ENCODE measurements around the gene CMTM7.

CMTM7 gene, protein sequence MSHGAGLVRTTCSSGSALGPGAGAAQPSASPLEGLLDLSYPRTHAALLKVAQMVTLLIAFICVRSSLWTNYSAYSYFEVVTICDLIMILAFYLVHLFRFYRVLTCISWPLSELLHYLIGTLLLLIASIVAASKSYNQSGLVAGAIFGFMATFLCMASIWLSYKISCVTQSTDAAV

DNA sequence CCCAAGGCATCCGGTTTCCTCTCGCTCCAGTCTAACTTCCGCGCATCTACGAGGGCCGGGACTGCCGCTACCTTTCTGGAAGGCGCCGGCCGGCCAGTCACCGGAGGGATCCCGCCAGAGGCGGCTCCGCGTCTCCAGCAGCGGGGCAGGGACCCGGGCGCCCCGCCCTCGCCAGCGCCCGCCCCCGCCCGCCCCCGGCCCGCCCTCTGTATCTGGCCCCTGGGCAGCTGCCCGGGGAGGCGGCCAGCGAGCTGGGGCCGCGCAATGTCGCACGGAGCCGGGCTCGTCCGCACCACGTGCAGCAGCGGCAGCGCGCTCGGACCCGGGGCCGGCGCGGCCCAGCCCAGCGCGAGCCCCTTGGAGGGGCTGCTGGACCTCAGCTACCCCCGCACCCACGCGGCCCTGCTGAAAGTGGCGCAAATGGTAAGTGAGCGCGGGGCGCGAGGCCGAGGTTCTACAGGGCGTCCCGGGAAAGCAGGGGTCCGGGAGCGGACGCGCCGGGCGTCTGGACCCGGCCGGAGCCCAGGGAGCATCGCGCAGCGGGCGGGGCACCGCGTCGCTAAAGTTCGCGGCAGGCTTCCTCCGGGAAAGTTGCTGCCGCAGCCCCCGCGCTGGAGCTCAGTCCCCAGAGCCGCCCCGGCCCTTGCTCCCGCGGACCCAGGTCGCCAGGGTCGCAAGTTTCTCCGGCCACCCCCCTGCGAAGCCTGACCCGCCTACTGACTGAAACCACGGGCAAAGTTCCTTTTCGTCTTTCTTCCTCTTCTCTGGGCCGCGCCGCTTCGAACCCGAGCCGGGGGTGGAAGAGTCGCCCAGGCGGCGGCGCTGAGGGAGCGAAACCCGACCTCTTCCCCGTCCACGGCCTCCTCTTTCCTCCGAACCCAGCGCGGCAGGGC is at the start of gene CMTM7:
CMTM7 (plus strand) TSS at position 211 of the 893 bp plus-strand sequence; CDS start at position 265, 54 bp downstream.
- Histone ChIP-seq H3K36me3 (ENCODE audit: control insufficient read depth, insufficient read depth, low read length) (no peaks in the 10 kb centered on the region), H2AFZ (peak within 1 kb of the TSS; percentile 97), H3K27me3 (ENCODE audit: control insufficient read depth, insufficient read depth, low read length) (no peaks in the 10 kb centered on the region), H3K4me3 (ENCODE audit: low read depth, low read length) (peak within 1 kb of the TSS; percentile 72), H3K4me2 (ENCODE audit: low read length) (peak within 1 kb of the TSS; percentile 81), H3K4me1 (peaks cover 5% of the 10 kb centered on the region), H3K9me3 (ENCODE audit: control insufficient read depth, low read length) (no peaks in the 10 kb centered on the region), H3K9ac (peak within 1 kb of the TSS; percentile 46), H3K27ac (peak within 1 kb of the TSS; percentile 27), H3K79me2 (no peaks in the 10 kb centered on the region)
- TF ChIP-seq, protein P1, sequence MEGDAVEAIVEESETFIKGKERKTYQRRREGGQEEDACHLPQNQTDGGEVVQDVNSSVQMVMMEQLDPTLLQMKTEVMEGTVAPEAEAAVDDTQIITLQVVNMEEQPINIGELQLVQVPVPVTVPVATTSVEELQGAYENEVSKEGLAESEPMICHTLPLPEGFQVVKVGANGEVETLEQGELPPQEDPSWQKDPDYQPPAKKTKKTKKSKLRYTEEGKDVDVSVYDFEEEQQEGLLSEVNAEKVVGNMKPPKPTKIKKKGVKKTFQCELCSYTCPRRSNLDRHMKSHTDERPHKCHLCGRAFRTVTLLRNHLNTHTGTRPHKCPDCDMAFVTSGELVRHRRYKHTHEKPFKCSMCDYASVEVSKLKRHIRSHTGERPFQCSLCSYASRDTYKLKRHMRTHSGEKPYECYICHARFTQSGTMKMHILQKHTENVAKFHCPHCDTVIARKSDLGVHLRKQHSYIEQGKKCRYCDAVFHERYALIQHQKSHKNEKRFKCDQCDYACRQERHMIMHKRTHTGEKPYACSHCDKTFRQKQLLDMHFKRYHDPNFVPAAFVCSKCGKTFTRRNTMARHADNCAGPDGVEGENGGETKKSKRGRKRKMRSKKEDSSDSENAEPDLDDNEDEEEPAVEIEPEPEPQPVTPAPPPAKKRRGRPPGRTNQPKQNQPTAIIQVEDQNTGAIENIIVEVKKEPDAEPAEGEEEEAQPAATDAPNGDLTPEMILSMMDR (IDR thresholded peaks at IDR 0.05): no peak

DNA sequence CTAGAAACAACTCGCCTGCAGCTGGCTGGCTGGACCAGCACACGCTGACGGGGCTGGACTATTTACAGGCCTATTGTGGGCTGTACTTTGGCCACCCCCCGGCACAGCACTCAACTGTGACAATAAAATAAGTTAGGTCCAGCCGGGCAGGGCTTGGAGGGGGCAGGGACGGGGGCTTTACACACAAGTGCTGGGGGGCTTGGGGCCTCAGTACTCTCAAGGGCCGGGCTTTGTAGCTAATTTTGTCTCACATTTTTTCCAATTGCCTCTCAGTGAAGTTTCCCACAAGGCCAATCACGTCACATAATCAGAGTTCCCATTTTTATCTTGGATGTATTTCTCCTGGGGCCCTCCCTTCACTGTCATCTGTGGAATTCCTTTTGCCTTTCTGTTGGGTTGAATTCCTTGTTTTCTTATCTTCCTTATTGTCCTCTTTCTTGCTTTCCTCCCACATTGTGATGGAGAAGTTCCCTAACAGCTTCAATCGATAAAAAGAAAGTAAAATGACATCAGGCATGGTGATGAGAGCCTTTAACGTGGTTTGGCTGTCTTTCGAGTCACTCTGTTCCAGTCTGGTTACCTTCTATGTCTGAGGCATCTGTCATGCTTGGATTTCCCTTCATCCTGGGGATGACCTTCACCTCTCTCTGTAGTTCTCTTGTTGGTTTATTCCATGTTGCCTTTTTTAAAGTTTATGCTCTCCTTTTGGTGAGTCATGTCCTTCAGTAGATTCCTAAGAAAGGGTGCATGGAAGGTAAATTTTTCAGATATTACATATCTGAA is 44.1 kb upstream of the CMTM7 start:
- Histone ChIP-seq H3K79me2 (peaks cover 18% of the 10 kb centered on the region), H3K9me3 (ENCODE audit: control insufficient read depth, low read length) (no peaks in the 10 kb centered on the region), H3K9ac (no peak overlapping the region), H3K36me3 (ENCODE audit: control insufficient read depth, insufficient read depth, low read length) (no peaks in the 10 kb centered on the region), H3K27me3 (ENCODE audit: control insufficient read depth, insufficient read depth, low read length) (no peaks in the 10 kb centered on the region), H3K4me1 (peaks cover 5% of the 10 kb centered on the region), H3K4me2 (ENCODE audit: low read length) (no peak overlapping the region), H2AFZ (no peak overlapping the region), H3K27ac (no peak overlapping the region), H3K4me3 (ENCODE audit: low read depth, low read length) (no peak overlapping the region)
- TF ChIP-seq, protein P1 (IDR thresholded peaks at IDR 0.05): no peak

DNA sequence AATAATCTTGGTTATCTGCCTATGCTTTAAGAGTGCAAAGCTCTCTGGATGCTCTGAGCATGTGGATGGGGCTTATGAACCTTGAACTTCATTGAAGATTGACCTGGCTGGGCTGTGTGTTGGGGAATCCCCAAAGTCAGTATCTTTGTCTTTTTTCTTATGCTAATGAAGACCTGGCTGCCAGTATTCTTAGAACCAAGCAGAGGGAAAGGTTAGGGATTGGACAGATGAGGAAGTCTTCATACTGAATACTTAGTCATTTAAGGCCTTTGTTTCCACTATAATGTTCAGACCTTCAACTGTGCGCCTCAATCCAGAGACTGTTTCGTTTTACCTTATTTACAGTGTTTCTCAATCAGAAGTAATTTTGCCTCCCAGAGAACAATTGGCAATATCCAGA is 42.5 kb upstream of the CMTM7 start:
- H3K4me1 ChIP-seq: peaks cover 7% of the 10 kb centered on the region
- no peak overlapping the region for H3K27ac ChIP-seq
- H3K36me3 ChIP-seq (ENCODE audit: control insufficient read depth, insufficient read depth, low read length): no peaks in the 10 kb centered on the region
- TF ChIP-seq, protein P1 (IDR thresholded peaks at IDR 0.05): no peak
- no peaks in the 10 kb centered on the region for H3K27me3 ChIP-seq (ENCODE audit: control insufficient read depth, insufficient read depth, low read length)
- peaks cover 18% of the 10 kb centered on the region for H3K79me2 ChIP-seq
- no peak overlapping the region for H3K9ac ChIP-seq
- H3K4me2 ChIP-seq (ENCODE audit: low read length): no peak overlapping the region
- no peak overlapping the region for H3K4me3 ChIP-seq (ENCODE audit: low read depth, low read length)
- H3K9me3 ChIP-seq (ENCODE audit: control insufficient read depth, low read length): no peaks in the 10 kb centered on the region
- no peak overlapping the region for H2AFZ ChIP-seq

DNA sequence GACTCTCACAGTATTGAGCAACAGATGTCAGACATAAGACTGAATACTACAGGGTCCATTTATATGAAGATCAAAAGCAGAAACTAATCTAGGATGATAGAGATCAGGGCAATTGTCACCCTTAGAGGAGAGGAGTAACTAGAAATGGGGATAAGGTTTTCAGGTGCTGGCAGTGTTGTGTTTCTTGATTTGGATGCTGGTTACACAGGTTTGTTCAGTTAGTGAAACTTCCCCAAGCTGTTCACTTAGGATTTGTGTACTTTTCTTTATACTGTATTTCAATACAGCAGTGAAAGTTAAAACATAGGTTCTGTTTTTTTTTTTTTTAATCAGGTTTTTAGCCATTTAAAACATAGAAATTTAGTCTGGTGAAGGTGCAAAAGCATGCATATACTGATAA is 39.1 kb upstream of the CMTM7 start:
- Histone ChIP-seq H3K4me1 (peaks cover 11% of the 10 kb centered on the region), H3K9me3 (ENCODE audit: control insufficient read depth, low read length) (no peaks in the 10 kb centered on the region), H3K9ac (no peak overlapping the region), H3K4me2 (ENCODE audit: low read length) (no peak overlapping the region), H3K4me3 (ENCODE audit: low read depth, low read length) (no peak overlapping the region), H3K79me2 (peaks cover 23% of the 10 kb centered on the region), H2AFZ (no peak overlapping the region), H3K27me3 (ENCODE audit: control insufficient read depth, insufficient read depth, low read length) (no peaks in the 10 kb centered on the region), H3K36me3 (ENCODE audit: control insufficient read depth, insufficient read depth, low read length) (no peaks in the 10 kb centered on the region), H3K27ac (no peak overlapping the region)
- TF ChIP-seq, protein P1 (IDR thresholded peaks at IDR 0.05): no peak
